ENCODE results near the gene RNPS1.
"Not testable (repeated sequence)": the region's sequence is repeated elsewhere in the genome, so short reads cannot be mapped to it uniquely, and the experiment has no call there.

The RNPS1 gene

GRCh38 chr16:2257726-2258125, 10.2 kb downstream of the RNPS1 start:
- no peak for DNase-seq (ENCODE audit: low spot score)

- DNase-seq (ENCODE audit: low spot score) = no peak
Measured at GRCh38 chr16:2256531-2257140, 11.3 kb downstream of the RNPS1 start.

GRCh38 chr16:2253293-2253692, 14.6 kb downstream of the RNPS1 start:
- DNase-seq (ENCODE audit: low spot score) = no peak

GRCh38 chr16:2252806-2253148, 15.1 kb downstream of the RNPS1 start:
- DNase-seq (ENCODE audit: low spot score) = no peak

GRCh38 chr16:2251296-2252111, 16.4 kb downstream of the RNPS1 start, which contains the start of gene ECI1:
ECI1 (minus strand) TSS chr16:2251587; CDS start chr16:2251566, 21 bp downstream.
- peak; percentile 100 for DNase-seq (ENCODE audit: low spot score)

- no peak for DNase-seq (ENCODE audit: low spot score)
Measured at GRCh38 chr16:2250652-2251295, 17.2 kb downstream of the RNPS1 start.

GRCh38 chr16:2246301-2246885, 21.5 kb downstream of the RNPS1 start:
- DNase-seq (ENCODE audit: low spot score) = no peak

GRCh38 chr16:2244926-2245795, 22.8 kb downstream of the RNPS1 start:
- no peak for DNase-seq (ENCODE audit: low spot score)

- DNase-seq (ENCODE audit: low spot score) = no peak
Measured at GRCh38 chr16:2244301-2244700, 23.6 kb downstream of the RNPS1 start.

GRCh38 chr16:2243781-2244180, 24.1 kb downstream of the RNPS1 start:
- DNase-seq (ENCODE audit: low spot score) = no peak

GRCh38 chr16:2243031-2243528, 24.8 kb downstream of the RNPS1 start:
- no peak for DNase-seq (ENCODE audit: low spot score)

GRCh38 chr16:2242598-2242997, 25.3 kb downstream of the RNPS1 start:
- no peak for DNase-seq (ENCODE audit: low spot score)

GRCh38 chr16:2240331-2240730, 27.6 kb downstream of the RNPS1 start:
- not testable (repeated sequence) for DNase-seq (ENCODE audit: low spot score)

- DNase-seq (ENCODE audit: low spot score) = no peak
Measured at GRCh38 chr16:2238838-2239675, 28.9 kb downstream of the RNPS1 start.

GRCh38 chr16:2238150-2238837, 29.6 kb downstream of the RNPS1 start:
- no peak for DNase-seq (ENCODE audit: low spot score)

- no peak for DNase-seq (ENCODE audit: low spot score)
Measured at GRCh38 chr16:2237493-2238149, 30.3 kb downstream of the RNPS1 start.

GRCh38 chr16:2237102-2237482, 30.8 kb downstream of the RNPS1 start:
- DNase-seq (ENCODE audit: low spot score) = no peak

GRCh38 chr16:2236337-2237101, 31.4 kb downstream of the RNPS1 start, which contains the start of gene DNASE1L2:
DNASE1L2 (plus strand) TSS chr16:2236444; CDS start chr16:2236817, 373 bp downstream.
- DNase-seq (ENCODE audit: low spot score) = peak; percentile 72
